CD14-positive monocyte (primary cell): ENCODE measurements around the gene ATXN7L1. TPM values are rescaled to one million over a fixed set of nuclear protein-coding genes. Genes with fewer than 3 reads are reported as not detected.

Experiments
- DNase-seq, 3 donors: peaks; one replicate each; pipeline ENCODE4 v3.0.0-alpha.2; 2011 to 2022
- H2AFZ ChIP-seq: 2 replicates; pipeline ENCODE4 v1.6.0; 2012; ENCODE audit warnings: mild to moderate bottlenecking, low read depth, low read length, inconsistent platforms; ENCODE audit not compliant: insufficient read depth, poor library complexity, severe bottlenecking
- H3K27ac ChIP-seq, 2 donors: 1 replicate in 1 of 2; 2 replicates in 1 of 2; pipeline ENCODE4 v1.5.1; 2012 to 2013; ENCODE audit warnings: low read length in 2 of 2, control low read depth in 1 of 2, inconsistent platforms in 1 of 2, low read depth in 1 of 2, mild to moderate bottlenecking in 1 of 2
- H3K27me3 ChIP-seq, 2 donors: one replicate each; pipeline versions ENCODE4 v1.6.0 to v1.6.1; 2011 to 2013; ENCODE audit warnings: low read length in 2 of 2; ENCODE audit not compliant: control insufficient read depth in 2 of 2, insufficient read depth in 2 of 2
- H3K36me3 ChIP-seq, 2 donors: replicated peaks in 1 of 2; 1 replicate in 1 of 2; 2 replicates in 1 of 2; pipeline versions ENCODE4 v1.5.1 to v1.6.1; 2012 to 2013; ENCODE audit warnings: low read length in 2 of 2, control low read depth in 1 of 2, inconsistent platforms in 1 of 2, mild to moderate bottlenecking in 1 of 2; ENCODE audit not compliant: insufficient read depth in 2 of 2, control insufficient read depth in 1 of 2
- H3K4me1 ChIP-seq, 2 donors: 1 replicate in 1 of 2; 2 replicates in 1 of 2; pipeline versions ENCODE4 v1.5.1 to v1.6.1; 2012 to 2013; ENCODE audit warnings: low read length in 2 of 2, control low read depth in 1 of 2, inconsistent platforms in 1 of 2, mild to moderate bottlenecking in 1 of 2, moderate library complexity in 1 of 2; ENCODE audit not compliant: insufficient read depth in 2 of 2, control insufficient read depth in 1 of 2
- H3K4me2 ChIP-seq: replicated peaks from 2 replicates; pipeline ENCODE3; 2012; ENCODE audit warnings: low read length, moderate library complexity, mild to moderate bottlenecking; ENCODE audit not compliant: poor library complexity, severe bottlenecking; ENCODE audit errors: extremely low read depth
- H3K4me3 ChIP-seq, 3 experiments: fragments of 200-600 bp in 1 of 3; sonication (generic) in 1 of 3; replicated peaks in 1 of 3; 1 replicate in 2 of 3; 2 replicates in 1 of 3; pipeline ENCODE4 v1.5.1; 2011 to 2013; ENCODE audit warnings: low read length in 3 of 3, mild to moderate bottlenecking in 3 of 3, control low read depth in 2 of 3, low read depth in 2 of 3, inconsistent platforms in 1 of 3, moderate library complexity in 1 of 3
- H3K79me2 ChIP-seq: 2 replicates; pipeline ENCODE4 v1.6.0; 2012; ENCODE audit warnings: mild to moderate bottlenecking, control low read depth, inconsistent platforms, low read length, moderate library complexity; ENCODE audit not compliant: insufficient read depth
- H3K9ac ChIP-seq: 2 replicates; pipeline ENCODE4 v1.6.0; 2017; ENCODE audit warnings: low read length, mild to moderate bottlenecking; ENCODE audit not compliant: insufficient read depth, poor library complexity, severe bottlenecking
- H3K9me3 ChIP-seq, 2 donors: replicated peaks in 1 of 2; 1 replicate in 1 of 2; 2 replicates in 1 of 2; pipeline versions ENCODE4 v1.5.1 to v1.6.1; 2012 to 2013; ENCODE audit warnings: low read length in 2 of 2, control low read depth in 1 of 2; ENCODE audit not compliant: control insufficient read depth in 1 of 2, insufficient read depth in 1 of 2
- H4K20me1 ChIP-seq: 2 replicates; pipeline ENCODE4 v1.6.0; 2012; ENCODE audit warnings: mild to moderate bottlenecking, low read length, control low read depth, moderate library complexity; ENCODE audit not compliant: insufficient read depth
- H3K27ac Mint-ChIP-seq, 7 donors: one replicate each; pipeline ENCODE4 v1.8.0; 2020; ENCODE audit warnings: mild to moderate bottlenecking in 7 of 7, mixed read lengths in 7 of 7, moderate library complexity in 6 of 7, inconsistent platforms in 2 of 7
- H3K27me3 Mint-ChIP-seq, 3 donors: one replicate each; pipeline ENCODE4 v1.8.0; 2021 to 2022; ENCODE audit warnings: low read depth in 3 of 3, mild to moderate bottlenecking in 3 of 3, mixed read lengths in 3 of 3, moderate library complexity in 3 of 3, inconsistent platforms in 1 of 3
- H3K36me3 Mint-ChIP-seq, 2 donors: one replicate each; pipeline ENCODE4 v1.8.0; 2020; ENCODE audit warnings: mixed read lengths in 2 of 2, inconsistent platforms in 1 of 2, mild to moderate bottlenecking in 1 of 2
- H3K4me1 Mint-ChIP-seq: one replicate; pipeline ENCODE4 v1.8.0; 2020; ENCODE audit warnings: mild to moderate bottlenecking, mixed read lengths
- H3K4me3 Mint-ChIP-seq, 2 donors: one replicate each; pipeline ENCODE4 v1.8.0; 2020; ENCODE audit warnings: mild to moderate bottlenecking in 2 of 2, mixed read lengths in 2 of 2, moderate library complexity in 1 of 2
- H3K9me3 Mint-ChIP-seq, 7 donors: one replicate each; pipeline ENCODE4 v1.8.0; 2020 to 2022; ENCODE audit warnings: mixed read lengths in 7 of 7, mild to moderate bottlenecking in 6 of 7, moderate library complexity in 6 of 7, inconsistent platforms in 2 of 7
- whole genome bisulfite sequencing: methylation state at CpG from one replicate; pipeline ENCODE4 v1.1.5; 2013; ENCODE audit warnings: missing lambda C conversion rate; ENCODE audit not compliant: insufficient coverage; 5-methylcytosine and 5-hydroxymethylcytosine counted together
- intact Hi-C, 2 donors: fragments of 100-400 bp; cut with micrococcal nuclease; formaldehyde crosslinking; loops; one replicate each; pipeline versions ENCODE4 v1.15.0 to v1.15.1; 2023
- polyA plus RNA-seq, 3 donors: library from polyadenylated mRNA; depleted of rRNA in 1 of 3; unstranded in 2 of 3; stranded (reverse) in 1 of 3; fragments of 300-500 nt in 2 of 3; fragments of >200 nt in 1 of 3; fragmentation: Illumina TruSeq in 2 of 3; gene quantifications; 1 replicate in 2 of 3; 2 replicates in 1 of 3; pipeline ENCODE4 v1.2.3, GENCODE V29; 2012 to 2021
- TF ChIP-seq, protein P1 (sequence below): fragments of 200-600 bp; IDR thresholded peaks from one replicate; pipeline ENCODE4 v1.8.0; 2022; ENCODE audit warnings: antibody characterized with exemption, mild to moderate bottlenecking

Gene ATXN7L1
- polyA plus RNA-seq, 3 donors: 4.5 to 12.2 (median 11.2) TPM

DNA sequence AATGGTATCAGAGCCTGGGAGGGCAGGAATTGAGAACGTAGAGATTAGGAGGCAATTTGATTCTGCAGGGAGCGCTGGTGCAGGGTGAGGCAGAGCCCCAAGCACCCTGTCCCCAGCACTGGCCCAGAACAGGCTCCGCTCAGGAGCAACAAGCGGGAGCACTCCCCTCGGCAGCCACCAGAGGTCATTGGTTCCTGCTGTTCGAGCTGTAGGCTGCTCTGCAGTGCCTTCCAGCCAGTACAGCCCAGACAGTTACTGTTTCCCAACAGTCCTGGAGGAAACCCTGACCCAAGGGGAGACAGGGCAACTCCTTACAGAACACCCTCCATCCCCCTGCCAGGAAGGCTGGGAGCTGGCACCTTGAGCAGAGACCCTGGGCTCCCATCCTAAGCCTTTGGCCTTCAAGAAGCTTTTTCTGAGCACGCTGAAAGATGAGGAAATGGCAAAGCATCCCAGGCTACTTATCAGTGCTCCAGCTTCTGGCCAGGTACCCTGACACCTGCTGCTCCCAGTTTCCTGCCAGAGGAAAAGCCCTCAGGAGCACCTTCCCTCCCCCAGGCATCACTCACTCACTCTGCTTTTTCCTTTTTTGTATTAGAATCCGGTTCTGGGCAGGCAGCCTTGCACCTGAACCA is 223.9 kb downstream of the ATXN7L1 start:
- H3K4me1 ChIP-seq: no peaks in the 10 kb centered on the region
- no peak overlapping the region for H3K27ac ChIP-seq
- no peaks in the 10 kb centered on the region for H3K27me3 ChIP-seq
- peaks cover 85% of the 10 kb centered on the region for H4K20me1 ChIP-seq
- peaks cover 30% of the 10 kb centered on the region for H3K79me2 ChIP-seq
- peak overlapping the region in 1 of 7 donors; percentile 15 for H3K27ac Mint-ChIP-seq
- no peaks in the 10 kb centered on the region for H3K9me3 ChIP-seq
- H3K27me3 Mint-ChIP-seq: no peaks in the 10 kb centered on the region
- no peak overlapping the region for H3K4me3 Mint-ChIP-seq
- no peak overlapping the region for H3K4me3 ChIP-seq
- no peak overlapping the region for H3K4me2 ChIP-seq
- DNase-seq: peak; percentile 18 to 44 (median 29)
- intact Hi-C loops: loop anchor here (2.0 to 10.0 kb wide), 3 partner anchors 352 to 390 kb away; no protein-coding TSS in a partner anchor
- peaks cover 71 to 91% of the 10 kb centered on the region in 2 donors for H3K36me3 ChIP-seq
- H3K4me1 Mint-ChIP-seq: no peaks in the 10 kb centered on the region
- no peak overlapping the region for H2AFZ ChIP-seq
- no peak overlapping the region for H3K9ac ChIP-seq
- TF ChIP-seq, protein P1, sequence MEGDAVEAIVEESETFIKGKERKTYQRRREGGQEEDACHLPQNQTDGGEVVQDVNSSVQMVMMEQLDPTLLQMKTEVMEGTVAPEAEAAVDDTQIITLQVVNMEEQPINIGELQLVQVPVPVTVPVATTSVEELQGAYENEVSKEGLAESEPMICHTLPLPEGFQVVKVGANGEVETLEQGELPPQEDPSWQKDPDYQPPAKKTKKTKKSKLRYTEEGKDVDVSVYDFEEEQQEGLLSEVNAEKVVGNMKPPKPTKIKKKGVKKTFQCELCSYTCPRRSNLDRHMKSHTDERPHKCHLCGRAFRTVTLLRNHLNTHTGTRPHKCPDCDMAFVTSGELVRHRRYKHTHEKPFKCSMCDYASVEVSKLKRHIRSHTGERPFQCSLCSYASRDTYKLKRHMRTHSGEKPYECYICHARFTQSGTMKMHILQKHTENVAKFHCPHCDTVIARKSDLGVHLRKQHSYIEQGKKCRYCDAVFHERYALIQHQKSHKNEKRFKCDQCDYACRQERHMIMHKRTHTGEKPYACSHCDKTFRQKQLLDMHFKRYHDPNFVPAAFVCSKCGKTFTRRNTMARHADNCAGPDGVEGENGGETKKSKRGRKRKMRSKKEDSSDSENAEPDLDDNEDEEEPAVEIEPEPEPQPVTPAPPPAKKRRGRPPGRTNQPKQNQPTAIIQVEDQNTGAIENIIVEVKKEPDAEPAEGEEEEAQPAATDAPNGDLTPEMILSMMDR: peak; percentile 80
- peaks cover 82 to 92% of the 10 kb centered on the region in 2 donors for H3K36me3 Mint-ChIP-seq
- 74% methylated on average over 8 of the region's 8 CpGs for WGBS
- H3K9me3 Mint-ChIP-seq: no peaks in the 10 kb centered on the region

DNA sequence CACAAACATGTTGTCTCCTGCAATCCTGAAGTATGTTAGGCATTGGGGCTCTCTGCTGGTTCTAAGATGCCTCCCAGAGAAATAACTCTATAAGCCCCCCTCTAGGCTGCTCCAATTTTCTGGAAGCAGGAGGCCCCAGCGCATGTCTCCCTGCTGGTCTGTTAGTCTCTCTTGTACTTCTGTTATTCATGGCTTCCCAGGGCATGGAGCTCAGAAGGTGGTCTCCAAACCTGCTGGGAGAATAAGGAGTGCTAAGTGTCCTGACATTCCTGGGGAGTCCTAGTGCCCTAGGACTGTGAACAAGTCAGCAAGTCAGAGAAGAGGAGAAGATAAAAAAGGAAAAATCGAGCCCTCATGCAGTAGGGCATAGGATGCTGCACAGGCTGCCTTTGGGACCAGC is 224.6 kb downstream of the ATXN7L1 start:
- Histone ChIP-seq H4K20me1 (peaks cover 79% of the 10 kb centered on the region), H3K9ac (no peak overlapping the region), H3K4me2 (no peak overlapping the region), H3K4me1 (no peaks in the 10 kb centered on the region), H2AFZ (no peak overlapping the region), H3K9me3 (no peaks in the 10 kb centered on the region), H3K4me3 (no peak overlapping the region), H3K27ac (no peak overlapping the region), H3K79me2 (peaks cover 27% of the 10 kb centered on the region), H3K27me3 (no peaks in the 10 kb centered on the region), H3K36me3 (peaks cover 69 to 97% of the 10 kb centered on the region in 2 donors)
- Mint-ChIP-seq H3K4me1 (no peaks in the 10 kb centered on the region), H3K27me3 (no peaks in the 10 kb centered on the region), H3K4me3 (no peak overlapping the region), H3K9me3 (no peaks in the 10 kb centered on the region), H3K36me3 (peaks cover 83 to 93% of the 10 kb centered on the region in 2 donors), H3K27ac (no peak overlapping the region)
- DNase-seq: no peak
- intact Hi-C loops: loop anchor here (2.0 to 10.0 kb wide), 3 partner anchors 353 to 391 kb away; no protein-coding TSS in a partner anchor
- TF ChIP-seq, protein P1: no peak
- WGBS: 100% methylated on average over 1 of the region's 2 CpGs
